Testis (tissue), 2 donors: Measurements from ENCODE around the gene MACROD1.

Source experiments
- POLR2A ChIP-seq: fragments of 450-650 bp; IDR thresholded peaks from one replicate; pipeline ENCODE4 v1.6.1; 2017; ENCODE audit warnings: antibody characterized with exemption, mild to moderate bottlenecking, moderate library complexity
- TF ChIP-seq, protein P1 (sequence below), 3 experiments: fragments of 450-650 bp in 2 of 3; fragments of 200-600 bp in 1 of 3; sonication (generic) in 1 of 3; IDR thresholded peaks; one replicate each; pipeline ENCODE4 v1.5.1; 2016 to 2019; ENCODE audit warnings: antibody characterized with exemption in 3 of 3, mild to moderate bottlenecking in 2 of 3, moderate library complexity in 1 of 3

DNA sequence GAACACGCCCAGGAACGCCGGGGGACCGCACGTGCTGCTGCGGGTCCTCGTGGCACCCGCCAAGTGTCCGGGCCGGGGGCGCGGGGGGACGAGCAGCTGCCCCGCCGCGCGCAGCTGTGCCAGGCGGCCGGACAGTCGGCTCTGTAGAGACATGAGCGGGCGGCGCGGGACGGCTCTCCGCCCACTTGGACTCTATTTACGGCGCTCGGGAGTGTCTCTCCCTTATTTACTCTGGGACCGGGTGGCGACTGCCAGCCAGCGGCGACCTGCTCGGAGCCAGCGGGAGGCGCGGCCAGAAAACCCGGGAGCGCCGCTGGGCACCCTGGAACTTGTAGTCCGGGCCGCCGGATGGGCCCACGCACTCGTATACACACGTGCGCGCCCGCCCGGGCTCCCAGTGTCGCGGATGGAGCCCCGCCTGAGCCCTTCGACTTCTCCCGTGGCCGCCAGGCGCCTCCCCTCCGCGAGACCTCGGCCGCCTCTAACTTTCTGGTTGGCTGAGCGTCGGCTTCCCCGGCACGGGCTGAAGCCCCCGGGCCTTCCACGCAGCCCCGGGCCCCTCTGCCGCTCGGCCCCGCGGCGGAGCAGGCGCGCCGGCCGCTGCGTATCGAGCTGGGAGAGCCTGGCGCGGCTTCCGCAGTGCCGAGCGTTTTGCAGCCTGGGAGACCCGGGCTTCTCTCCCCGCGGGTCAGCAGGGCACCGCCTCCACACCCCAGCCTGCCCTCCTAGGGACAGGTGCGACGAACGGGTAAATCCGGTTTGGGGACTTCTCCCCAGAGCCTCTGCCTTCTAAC, at the start of gene MACROD1:
- TF ChIP-seq, protein P1, sequence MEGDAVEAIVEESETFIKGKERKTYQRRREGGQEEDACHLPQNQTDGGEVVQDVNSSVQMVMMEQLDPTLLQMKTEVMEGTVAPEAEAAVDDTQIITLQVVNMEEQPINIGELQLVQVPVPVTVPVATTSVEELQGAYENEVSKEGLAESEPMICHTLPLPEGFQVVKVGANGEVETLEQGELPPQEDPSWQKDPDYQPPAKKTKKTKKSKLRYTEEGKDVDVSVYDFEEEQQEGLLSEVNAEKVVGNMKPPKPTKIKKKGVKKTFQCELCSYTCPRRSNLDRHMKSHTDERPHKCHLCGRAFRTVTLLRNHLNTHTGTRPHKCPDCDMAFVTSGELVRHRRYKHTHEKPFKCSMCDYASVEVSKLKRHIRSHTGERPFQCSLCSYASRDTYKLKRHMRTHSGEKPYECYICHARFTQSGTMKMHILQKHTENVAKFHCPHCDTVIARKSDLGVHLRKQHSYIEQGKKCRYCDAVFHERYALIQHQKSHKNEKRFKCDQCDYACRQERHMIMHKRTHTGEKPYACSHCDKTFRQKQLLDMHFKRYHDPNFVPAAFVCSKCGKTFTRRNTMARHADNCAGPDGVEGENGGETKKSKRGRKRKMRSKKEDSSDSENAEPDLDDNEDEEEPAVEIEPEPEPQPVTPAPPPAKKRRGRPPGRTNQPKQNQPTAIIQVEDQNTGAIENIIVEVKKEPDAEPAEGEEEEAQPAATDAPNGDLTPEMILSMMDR (IDR thresholded peaks at IDR 0.05), result no peak
- TF ChIP-seq POLR2A, result no peak
